ENCODE data around the gene E2F6.

- TF ChIP-seq TAF1 (conservative IDR thresholded peaks at IDR 0.05) (no peak), GABPA (IDR thresholded peaks at IDR 0.05 in 1 of 2, conservative IDR thresholded peaks at IDR 0.05 in 1 of 2) (no peak), MAX (IDR thresholded peaks at IDR 0.05) (no peak), CTCF (IDR thresholded peaks at IDR 0.05; ENCODE audit: low read depth, low read length, missing input control) (no peak), EGR1 (IDR thresholded peaks at IDR 0.05; ENCODE audit: low read depth in 2 of 2) (no peak), YY1 (IDR thresholded peaks at IDR 0.05) (no peak), REST (IDR thresholded peaks at IDR 0.05) (no peak), FOXA2 (IDR thresholded peaks at IDR 0.05) (no peak), HNF4G (IDR thresholded peaks at IDR 0.05) (no peak), ZBTB33 (IDR thresholded peaks at IDR 0.05) (no peak), RAD21 (IDR thresholded peaks at IDR 0.05) (no peak), SP1 (IDR thresholded peaks at IDR 0.05) (no peak)
Observed at GRCh38 chr2:11402436-11402835, 63.5 kb downstream of the E2F6 start.
